ENCODE results near the gene TXNDC5. TPM values are rescaled to one million over a fixed set of nuclear protein-coding genes. Genes with fewer than 3 reads are reported as not detected.

The TXNDC5 gene
- total RNA-seq, result 63.8 and 66.4 TPM in 2 replicates

- intact Hi-C loops (cut with micrococcal nuclease), result loop anchor here (1.0 to 5.0 kb wide), 6 partner anchors 92 to 598 kb away; partner anchors contain the start of genes BLOC1S5, BMP6, EEF1E1 and SLC35B3
These were observed at the start of gene TXNDC5 for GRCh38 chr6:7910654-7911344. TXNDC5 (minus strand) TSS chr6:7910788; CDS start chr6:7910776, 12 bp downstream.

GRCh38 chr6:7960141-7960540, 49.6 kb upstream of the TXNDC5 start:
- intact Hi-C loops (cut with micrococcal nuclease), result no loop called here

- intact Hi-C loops (cut with micrococcal nuclease), result no loop called here
These were observed 48.9 kb upstream of the TXNDC5 start for GRCh38 chr6:7959453-7959852.

- intact Hi-C loops (cut with micrococcal nuclease), result no loop called here
These were observed 47.9 kb upstream of the TXNDC5 start for GRCh38 chr6:7958464-7958863.

GRCh38 chr6:7956257-7956656, 45.7 kb upstream of the TXNDC5 start:
- intact Hi-C loops (cut with micrococcal nuclease), result no loop called here

GRCh38 chr6:7954477-7955200, 44.1 kb upstream of the TXNDC5 start:
- intact Hi-C loops (cut with micrococcal nuclease), result no loop called here

- intact Hi-C loops (cut with micrococcal nuclease), result no loop called here
These were observed 43.2 kb upstream of the TXNDC5 start for GRCh38 chr6:7953753-7954152.

- intact Hi-C loops (cut with micrococcal nuclease), result no loop called here
These were observed 29.3 kb upstream of the TXNDC5 start for GRCh38 chr6:7939864-7940228.

- intact Hi-C loops (cut with micrococcal nuclease), result no loop called here
These were observed 28.7 kb upstream of the TXNDC5 start for GRCh38 chr6:7939184-7939863.

GRCh38 chr6:7938562-7939183, 28.1 kb upstream of the TXNDC5 start:
- intact Hi-C loops (cut with micrococcal nuclease), result no loop called here

GRCh38 chr6:7933794-7934193, 23.2 kb upstream of the TXNDC5 start:
- intact Hi-C loops (cut with micrococcal nuclease), result no loop called here

GRCh38 chr6:7932625-7933024, 22.0 kb upstream of the TXNDC5 start:
- intact Hi-C loops (cut with micrococcal nuclease), result no loop called here

GRCh38 chr6:7924867-7925266, 14.3 kb upstream of the TXNDC5 start:
- intact Hi-C loops (cut with micrococcal nuclease), result no loop called here

GRCh38 chr6:7922596-7922995, 12.0 kb upstream of the TXNDC5 start:
- intact Hi-C loops (cut with micrococcal nuclease), result no loop called here

- intact Hi-C loops (cut with micrococcal nuclease), result no loop called here
These were observed 11.1 kb upstream of the TXNDC5 start for GRCh38 chr6:7921632-7922092.

- intact Hi-C loops (cut with micrococcal nuclease), result no loop called here
These were observed 10.5 kb upstream of the TXNDC5 start for GRCh38 chr6:7921046-7921445.

GRCh38 chr6:7920425-7920824, 9.8 kb upstream of the TXNDC5 start:
- intact Hi-C loops (cut with micrococcal nuclease), result no loop called here

- intact Hi-C loops (cut with micrococcal nuclease), result no loop called here
These were observed 9.3 kb upstream of the TXNDC5 start for GRCh38 chr6:7919871-7920270.

- intact Hi-C loops (cut with micrococcal nuclease), result no loop called here
These were observed 7.8 kb upstream of the TXNDC5 start for GRCh38 chr6:7918403-7918802.

- intact Hi-C loops (cut with micrococcal nuclease), result no loop called here
These were observed 7.1 kb upstream of the TXNDC5 start for GRCh38 chr6:7917729-7918128.

GRCh38 chr6:7916959-7917358, 6.4 kb upstream of the TXNDC5 start:
- intact Hi-C loops (cut with micrococcal nuclease), result no loop called here
